Activated effector memory CD4-positive, alpha-beta T cell treated with anti-CD3 and anti-CD28 coated beads, Interleukin-2, amount 50 U/mL, for 16 hours (primary cell): Measurements from ENCODE around the gene SLC2A4.

Experiments used
- DNase-seq: peaks from one replicate; pipeline ENCODE4 v3.0.0-alpha.2; 2020

Gene SLC2A4

GRCh38 chr17:7280519-7281073 lies 922 bp upstream of the SLC2A4 start:
- DNase-seq, result peak; percentile 95

- no peak for DNase-seq
Measured at GRCh38 chr17:7281953-7282751, 634 bp downstream of the SLC2A4 start.

DNA sequence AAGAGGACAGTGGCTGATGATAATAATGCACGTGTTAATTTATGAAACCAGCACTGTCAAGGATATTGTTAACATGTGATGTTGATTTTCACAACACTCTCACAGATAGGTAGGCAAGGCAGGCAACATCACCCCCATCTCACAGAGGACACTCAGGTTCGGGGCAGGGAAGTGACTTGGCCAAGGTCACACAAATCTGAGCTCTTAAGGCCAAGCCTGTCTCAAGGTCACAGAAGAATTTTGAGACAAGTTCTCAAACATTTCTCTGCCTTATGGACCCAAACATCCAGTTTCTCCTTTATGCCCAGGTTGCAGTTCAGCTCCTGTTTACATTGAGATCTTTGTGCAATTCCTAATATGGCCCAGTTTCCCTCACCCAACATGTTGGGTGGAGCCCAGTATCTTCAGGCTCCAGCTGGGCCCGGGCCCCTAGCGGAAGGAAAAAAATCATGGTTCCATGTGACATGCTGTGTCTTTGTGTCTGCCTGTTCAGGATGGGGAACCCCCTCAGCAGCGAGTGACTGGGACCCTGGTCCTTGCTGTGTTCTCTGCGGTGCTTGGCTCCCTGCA lies 1.3 kb downstream of the SLC2A4 start:
- DNase-seq, result no peak

DNA sequence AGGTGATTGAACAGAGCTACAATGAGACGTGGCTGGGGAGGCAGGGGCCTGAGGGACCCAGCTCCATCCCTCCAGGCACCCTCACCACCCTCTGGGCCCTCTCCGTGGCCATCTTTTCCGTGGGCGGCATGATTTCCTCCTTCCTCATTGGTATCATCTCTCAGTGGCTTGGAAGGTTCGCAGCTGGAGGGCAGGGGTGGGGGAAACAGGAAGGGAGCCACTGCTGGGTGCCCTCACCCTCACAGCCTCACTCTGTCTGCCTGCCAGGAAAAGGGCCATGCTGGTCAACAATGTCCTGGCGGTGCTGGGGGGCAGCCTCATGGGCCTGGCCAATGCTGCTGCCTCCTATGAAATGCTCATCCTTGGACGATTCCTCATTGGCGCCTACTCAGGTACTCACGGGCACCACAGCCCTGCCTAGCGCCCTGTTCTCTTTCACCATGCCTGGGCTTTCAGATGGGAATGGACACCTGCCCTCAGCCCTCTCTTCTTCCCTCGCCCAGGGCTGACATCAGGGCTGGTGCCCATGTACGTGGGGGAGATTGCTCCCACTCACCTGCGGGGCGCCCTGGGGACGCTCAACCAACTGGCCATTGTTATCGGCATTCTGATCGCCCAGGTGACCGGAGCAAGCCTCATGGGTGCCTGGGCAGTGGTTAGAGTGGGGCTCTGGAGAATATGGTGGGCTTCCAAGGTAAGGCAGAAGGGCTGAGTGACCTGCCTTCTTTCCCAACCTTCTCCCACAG lies 2.1 kb downstream of the SLC2A4 start:
- no peak for DNase-seq

- DNase-seq, result no peak
Measured at GRCh38 chr17:7284911-7285310, 3.4 kb downstream of the SLC2A4 start.

- no peak for DNase-seq
Measured at GRCh38 chr17:7285679-7286078, 4.2 kb downstream of the SLC2A4 start.

- DNase-seq, result no peak
Measured at GRCh38 chr17:7289256-7290032, 7.9 kb downstream of the SLC2A4 start.

DNA sequence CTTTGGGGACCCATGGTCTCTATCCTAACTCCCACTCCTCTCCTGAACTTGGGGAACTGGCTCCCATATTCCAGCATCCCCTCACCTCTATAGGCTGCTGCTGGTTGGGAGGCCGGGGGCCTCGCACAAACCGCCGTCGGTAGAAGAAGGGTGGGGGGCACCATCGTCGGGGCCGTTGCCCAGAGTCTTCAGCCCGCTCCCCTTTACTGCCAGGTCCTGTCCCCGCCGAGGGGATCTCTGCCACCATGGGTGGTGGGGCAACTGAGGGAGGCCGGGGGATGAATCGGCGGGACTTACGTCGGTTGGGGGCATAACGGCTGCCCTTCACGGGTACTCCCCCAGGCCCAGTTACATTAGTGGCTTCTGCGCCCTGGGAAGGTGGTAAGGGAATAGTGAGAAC lies 8.6 kb downstream of the SLC2A4 start:
- DNase-seq, result no peak

GRCh38 chr17:7290685-7291084 lies 9.2 kb downstream of the SLC2A4 start:
- DNase-seq, result no peak

- no peak for DNase-seq
Measured at GRCh38 chr17:7292194-7292593, 10.7 kb downstream of the SLC2A4 start.

DNA sequence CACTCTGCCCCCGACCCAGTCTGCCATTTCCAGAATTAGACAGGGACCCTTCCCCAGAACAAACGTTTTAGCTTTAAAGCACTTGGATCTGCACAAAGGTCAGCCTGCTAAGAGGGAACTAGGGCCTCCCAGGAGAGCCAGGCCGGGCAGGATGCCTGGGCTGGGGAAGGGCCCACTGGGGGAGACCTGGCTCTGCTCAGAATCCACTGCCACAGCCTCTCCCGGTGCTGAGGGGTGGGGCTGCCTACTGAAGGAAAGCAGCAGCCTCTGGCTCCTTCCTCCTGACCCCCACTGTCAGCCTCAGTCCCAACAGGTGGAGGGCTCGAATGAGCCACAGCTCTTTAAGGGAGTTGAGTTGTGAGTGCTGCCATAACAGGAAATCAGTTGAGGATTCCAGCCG lies 11.2 kb downstream of the SLC2A4 start:
- no peak for DNase-seq

- no peak for DNase-seq
Measured at GRCh38 chr17:7293159-7293558, 11.6 kb downstream of the SLC2A4 start.

DNA sequence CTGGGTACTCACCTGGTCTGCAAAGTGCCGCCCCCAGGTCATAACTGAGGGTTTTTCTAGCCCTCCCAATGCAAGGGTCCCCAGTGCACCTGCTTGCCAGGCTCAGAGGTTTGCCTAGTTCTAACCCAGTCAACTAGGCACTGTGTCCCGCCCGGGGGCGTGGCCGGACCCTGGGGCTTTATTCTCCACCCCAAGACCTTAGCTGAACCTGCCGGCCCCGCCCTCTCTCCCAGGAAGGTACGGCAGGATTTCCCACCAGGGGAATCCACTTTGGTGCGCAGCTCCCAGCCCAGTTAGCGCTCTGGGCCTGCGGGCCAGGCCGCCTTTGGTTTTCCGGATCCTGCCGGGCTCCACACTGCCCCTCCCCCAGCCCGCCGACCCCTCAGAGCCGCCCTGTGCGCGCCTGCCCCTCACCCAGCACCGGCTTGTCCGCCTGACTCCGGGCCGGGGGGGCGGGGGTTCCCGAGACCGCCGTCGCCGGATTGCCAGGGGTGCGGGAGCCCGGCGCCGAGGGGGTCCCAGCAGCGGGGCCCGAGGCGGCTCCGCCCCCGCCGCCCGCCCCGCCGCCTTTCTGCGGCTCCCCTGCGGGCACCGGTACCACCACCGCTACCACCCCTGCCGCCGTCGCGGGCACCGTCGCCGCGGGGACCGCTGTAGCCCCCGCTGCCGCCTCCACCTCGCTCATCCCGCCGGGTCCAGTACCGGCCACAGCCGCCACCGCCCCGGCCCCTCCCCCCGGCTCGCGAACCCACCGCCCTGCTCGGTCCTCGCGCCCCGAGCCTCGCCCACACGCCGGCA lies 12.5 kb downstream of the SLC2A4 start:
- peak; percentile 72 for DNase-seq

- peak; percentile 91 for DNase-seq
Measured at GRCh38 chr17:7294614-7295153, 13.2 kb downstream of the SLC2A4 start, which contains the start of gene YBX2. YBX2 (minus strand) TSS chr17:7294639; CDS start chr17:7294500, 139 bp downstream.

- no peak for DNase-seq
Measured at GRCh38 chr17:7295230-7296180, 14.0 kb downstream of the SLC2A4 start.

GRCh38 chr17:7296189-7296861 lies 14.8 kb downstream of the SLC2A4 start:
- peak; percentile 89 for DNase-seq

DNA sequence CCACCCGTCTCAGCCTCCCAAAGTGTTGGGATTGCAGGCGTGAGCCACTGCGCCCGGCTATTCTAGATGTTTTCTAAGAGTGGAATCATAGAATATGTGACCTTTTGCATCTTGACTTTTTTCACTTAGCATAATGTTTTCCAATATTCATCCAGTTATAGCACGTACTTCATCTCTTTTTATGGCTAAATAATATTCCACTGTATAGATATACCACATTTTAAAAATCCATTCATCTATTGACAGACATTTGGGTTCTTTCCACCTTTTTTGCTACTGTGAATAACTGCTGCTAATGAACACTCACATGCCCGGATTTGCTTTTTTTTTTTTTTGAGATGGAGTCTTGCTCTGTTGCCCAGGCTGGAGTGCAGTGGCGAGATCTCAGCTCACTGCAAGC lies 22.7 kb downstream of the SLC2A4 start:
- DNase-seq, result no peak

DNA sequence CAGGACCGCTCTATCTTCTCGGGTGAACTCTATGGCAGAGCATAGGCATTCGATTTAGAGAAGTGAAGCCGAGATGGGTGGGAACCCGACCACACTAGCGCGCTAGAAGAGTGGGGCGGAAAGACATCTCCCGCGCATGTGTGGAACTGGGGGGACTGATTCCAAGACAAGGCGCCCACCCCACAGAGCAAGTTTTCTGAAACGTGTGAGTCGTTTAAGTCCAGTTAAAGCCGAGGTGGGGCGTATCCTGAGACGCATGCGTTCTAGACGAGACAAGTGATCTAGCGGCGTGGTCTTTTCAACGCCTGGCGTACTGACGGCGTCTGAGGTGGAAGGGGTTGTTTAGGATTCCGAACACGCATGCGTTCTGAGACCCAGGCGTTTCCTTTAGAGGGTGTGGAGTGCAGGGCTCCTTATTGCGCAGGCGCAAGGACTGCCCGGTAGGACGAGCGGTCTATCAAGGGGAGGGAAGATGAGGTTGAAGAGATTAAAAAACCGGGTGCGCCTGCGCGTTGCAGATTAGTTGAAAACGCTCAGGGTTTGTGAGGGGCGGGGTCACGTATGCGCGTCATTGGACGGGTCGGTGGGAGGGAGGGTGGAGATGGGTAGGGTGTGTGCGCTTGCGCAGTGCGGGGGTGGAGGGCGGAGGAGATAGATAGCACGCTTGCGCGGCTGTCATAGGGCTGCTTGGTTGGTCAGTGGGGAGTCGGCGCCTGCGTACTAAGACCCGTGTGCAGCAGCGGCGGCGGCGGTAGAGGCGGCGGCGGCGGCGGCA lies 25.6 kb downstream of the SLC2A4 start, which contains the start of gene EIF5A:
Gene EIF5A (plus strand): TSS at position 718 of the 775 bp plus-strand sequence. CDS start 2,008 bp downstream, outside the sequence.
- peak; percentile 100 for DNase-seq
